Fibroblast of mammary gland (primary cell): ENCODE measurements around the gene XRCC4.

Experiments used
- DNase-seq: peaks from one replicate; pipeline ENCODE4 v3.0.0-alpha.2; 2010; ENCODE audit warnings: low read depth
- H3K4me3 ChIP-seq: 2 replicates; pipeline ENCODE4 v1.5.1; 2011; ENCODE audit warnings: low read depth, mild to moderate bottlenecking, low read length, moderate library complexity; ENCODE audit not compliant: control insufficient read depth
- CTCF ChIP-seq: conservative IDR thresholded peaks from 2 replicates; pipeline ENCODE4 v1.5.1; 2011; ENCODE audit warnings: low read depth, low read length, inconsistent platforms; ENCODE audit not compliant: control insufficient read depth, insufficient read depth

The XRCC4 gene

GRCh38 chr5:83173826-83174225 lies 96.5 kb downstream of the XRCC4 start:
- DNase-seq: no peak
- no peak for TF ChIP-seq CTCF
- no peak overlapping the region for H3K4me3 ChIP-seq

- no peak overlapping the region for H3K4me3 ChIP-seq
- no peak for DNase-seq
- no peak for TF ChIP-seq CTCF
Measured at GRCh38 chr5:83177803-83178202, 100.5 kb downstream of the XRCC4 start.

- peak; percentile 3 for DNase-seq
- no peak for TF ChIP-seq CTCF
- no peak overlapping the region for H3K4me3 ChIP-seq
Measured at GRCh38 chr5:83179966-83180365, 102.6 kb downstream of the XRCC4 start.

- H3K4me3 ChIP-seq: no peak overlapping the region
- DNase-seq: no peak
- no peak for TF ChIP-seq CTCF
Measured at GRCh38 chr5:83184534-83184933, 107.2 kb downstream of the XRCC4 start.

- H3K4me3 ChIP-seq: no peak overlapping the region
- TF ChIP-seq CTCF: no peak
- no peak for DNase-seq
Measured at GRCh38 chr5:83192947-83193346, 115.6 kb downstream of the XRCC4 start.

- no peak overlapping the region for H3K4me3 ChIP-seq
- no peak for DNase-seq
- TF ChIP-seq CTCF: no peak
Measured at GRCh38 chr5:83197326-83197967, 120.1 kb downstream of the XRCC4 start.

GRCh38 chr5:83199126-83199525 lies 121.8 kb downstream of the XRCC4 start:
- TF ChIP-seq CTCF: no peak
- no peak for DNase-seq
- no peak overlapping the region for H3K4me3 ChIP-seq
